ENCODE measurements around the gene SPTSSB. TPM values are rescaled to one million over a fixed set of nuclear protein-coding genes. Genes with fewer than 3 reads are reported as not detected.

Gene SPTSSB
- total RNA-seq, 2 experiments from 2014 or later = not detected

- no TSS peak for BruUV-seq (replicated peaks)
- CTCF ChIA-PET (ENCODE audit: unreplicated experiment) = no interaction called here
- Histone ChIP-seq H3K4me3 (ENCODE audit: low read depth, low read length, poor library complexity, severe bottlenecking) (no peak overlapping the region), H3K36me3 (ENCODE audit: insufficient read depth, low read length) (no peaks in the 10 kb centered on the region), H4K20me1 (ENCODE audit: insufficient read depth, low read length) (no peaks in the 10 kb centered on the region), H3K4me2 (ENCODE audit: low read length) (no peak overlapping the region), H2AFZ (ENCODE audit: low read length) (no peak overlapping the region), H3K4me1 (ENCODE audit: insufficient read depth, low read length, poor library complexity, severe bottlenecking) (no peaks in the 10 kb centered on the region), H3K9me2 (ENCODE audit: insufficient read depth, low read length) (no peaks in the 10 kb centered on the region), H3K9me3 (ENCODE audit: low read length) (no peaks in the 10 kb centered on the region), H3K27ac (ENCODE audit: low read depth, low read length, poor library complexity, severe bottlenecking) (no peak overlapping the region), H3K79me2 (ENCODE audit: insufficient read depth, low read depth, low read length) (no peaks in the 10 kb centered on the region)
- intact Hi-C loops (cut with micrococcal nuclease; ENCODE audit: unreplicated experiment) = no loop called here
- POLR2A ChIA-PET = no interaction called here
- TF ChIP-seq EZH2phosphoT487 (IDR thresholded peaks at IDR 0.05; ENCODE audit: borderline replicate concordance, low read depth, low read length) = no peak
- TF ChIP-seq CTCF (conservative IDR thresholded peaks at IDR 0.05; ENCODE audit: low read length) = no peak
- DNase-seq (ENCODE audit: low spot score) = no peak
Measured at GRCh38 chr3:161395115-161396012, 24.0 kb upstream of the SPTSSB start.

GRCh38 chr3:161393803-161394202 is 22.5 kb upstream of the SPTSSB start:
- CTCF ChIA-PET (ENCODE audit: unreplicated experiment) = no interaction called here
- no peaks in the 10 kb centered on the region for H3K79me2 ChIP-seq (ENCODE audit: insufficient read depth, low read depth, low read length)
- intact Hi-C loops (cut with micrococcal nuclease; ENCODE audit: unreplicated experiment) = no loop called here
- H2AFZ ChIP-seq (ENCODE audit: low read length) = no peak overlapping the region
- H3K27ac ChIP-seq (ENCODE audit: low read depth, low read length, poor library complexity, severe bottlenecking) = no peak overlapping the region
- no peaks in the 10 kb centered on the region for H4K20me1 ChIP-seq (ENCODE audit: insufficient read depth, low read length)
- POLR2A ChIA-PET = interaction anchor here (0.7 to 2.3 kb wide), 2 partner anchors 10 to 14 kb away, joined by 4 to 7 read pairs; no protein-coding TSS in a partner anchor
- H3K9me3 ChIP-seq (ENCODE audit: low read length) = no peaks in the 10 kb centered on the region
- no peak overlapping the region for H3K4me2 ChIP-seq (ENCODE audit: low read length)
- no peak for DNase-seq (ENCODE audit: low spot score)
- no peaks in the 10 kb centered on the region for H3K4me1 ChIP-seq (ENCODE audit: insufficient read depth, low read length, poor library complexity, severe bottlenecking)
- no TSS peak for BruUV-seq (replicated peaks)
- no peaks in the 10 kb centered on the region for H3K9me2 ChIP-seq (ENCODE audit: insufficient read depth, low read length)
- H3K4me3 ChIP-seq (ENCODE audit: low read depth, low read length, poor library complexity, severe bottlenecking) = no peak overlapping the region
- TF ChIP-seq CTCF (conservative IDR thresholded peaks at IDR 0.05; ENCODE audit: low read length) (no peak), EZH2phosphoT487 (IDR thresholded peaks at IDR 0.05; ENCODE audit: borderline replicate concordance, low read depth, low read length) (no peak)
- no peaks in the 10 kb centered on the region for H3K36me3 ChIP-seq (ENCODE audit: insufficient read depth, low read length)

GRCh38 chr3:161393310-161393709 is 22.0 kb upstream of the SPTSSB start:
- H3K4me3 ChIP-seq (ENCODE audit: low read depth, low read length, poor library complexity, severe bottlenecking) = no peak overlapping the region
- no peak for DNase-seq (ENCODE audit: low spot score)
- H2AFZ ChIP-seq (ENCODE audit: low read length) = no peak overlapping the region
- no peaks in the 10 kb centered on the region for H3K9me2 ChIP-seq (ENCODE audit: insufficient read depth, low read length)
- no peaks in the 10 kb centered on the region for H3K79me2 ChIP-seq (ENCODE audit: insufficient read depth, low read depth, low read length)
- intact Hi-C loops (cut with micrococcal nuclease; ENCODE audit: unreplicated experiment) = no loop called here
- ChIA-PET POLR2A (interaction anchor here (0.7 to 2.3 kb wide), 2 partner anchors 10 to 15 kb away, joined by 4 to 7 read pairs; no protein-coding TSS in a partner anchor), CTCF (ENCODE audit: unreplicated experiment) (no interaction called here)
- H3K4me2 ChIP-seq (ENCODE audit: low read length) = no peak overlapping the region
- no peaks in the 10 kb centered on the region for H3K36me3 ChIP-seq (ENCODE audit: insufficient read depth, low read length)
- H3K9me3 ChIP-seq (ENCODE audit: low read length) = no peaks in the 10 kb centered on the region
- no peaks in the 10 kb centered on the region for H4K20me1 ChIP-seq (ENCODE audit: insufficient read depth, low read length)
- no peak overlapping the region for H3K27ac ChIP-seq (ENCODE audit: low read depth, low read length, poor library complexity, severe bottlenecking)
- TF ChIP-seq EZH2phosphoT487 (IDR thresholded peaks at IDR 0.05; ENCODE audit: borderline replicate concordance, low read depth, low read length) (no peak), CTCF (conservative IDR thresholded peaks at IDR 0.05; ENCODE audit: low read length) (no peak)
- no peaks in the 10 kb centered on the region for H3K4me1 ChIP-seq (ENCODE audit: insufficient read depth, low read length, poor library complexity, severe bottlenecking)
- BruUV-seq (replicated peaks) = no TSS peak
